Activated CD4-positive, alpha-beta memory T cell treated with anti-CD3 and anti-CD28 coated beads for 36 hours (primary cell): ENCODE results near the gene CDH23. TPM values are rescaled to one million over a fixed set of nuclear protein-coding genes. Genes with fewer than 3 reads are reported as not detected.

ENCODE experiments used
- CTCF ChIA-PET: fragments of 350-600 bp; sonication (Branson Sonifier 250); formaldehyde crosslinking; loops from one replicate; lab custom pipeline; 2021; ENCODE audit warnings: antibody characterized with exemption, inconsistent platforms; lab: Charles Lee
- POLR2A ChIA-PET: fragments of 350-600 bp; sonication (Branson Sonifier 250); formaldehyde crosslinking; loops from one replicate; lab custom pipeline; 2021; ENCODE audit warnings: antibody characterized with exemption; lab: Charles Lee
- DNase-seq: peaks from one replicate; pipeline ENCODE4 v3.0.0-alpha.2; 2020
- H3K27ac Mint-ChIP-seq: one replicate; pipeline ENCODE4 v1.8.0; 2021; ENCODE audit warnings: mixed read lengths
- H3K27me3 Mint-ChIP-seq: one replicate; pipeline ENCODE4 v1.8.0; 2021; ENCODE audit warnings: mixed read lengths
- H3K36me3 Mint-ChIP-seq: one replicate; pipeline ENCODE4 v1.8.0; 2021; ENCODE audit warnings: mixed read lengths
- H3K4me1 Mint-ChIP-seq: one replicate; pipeline ENCODE4 v1.8.0; 2021; ENCODE audit warnings: low read depth, mixed read lengths
- H3K4me3 Mint-ChIP-seq: one replicate; pipeline ENCODE4 v1.8.0; 2021; ENCODE audit warnings: mild to moderate bottlenecking, mixed read lengths
- H3K9me3 Mint-ChIP-seq: one replicate; pipeline ENCODE4 v1.8.0; 2021; ENCODE audit warnings: mixed read lengths
- intact Hi-C: fragments of 100-400 bp; cut with micrococcal nuclease; formaldehyde crosslinking; loops from one replicate; pipeline ENCODE4 v1.15.1; 2023
- total RNA-seq, 2 experiments: library from RNA; stranded (reverse); gene quantifications; one replicate each; pipeline ENCODE4 v1.2.3, GENCODE V29; 2021

The CDH23 gene
- total RNA-seq, 2 experiments from 2014 or later, result 2.6 TPM

DNA sequence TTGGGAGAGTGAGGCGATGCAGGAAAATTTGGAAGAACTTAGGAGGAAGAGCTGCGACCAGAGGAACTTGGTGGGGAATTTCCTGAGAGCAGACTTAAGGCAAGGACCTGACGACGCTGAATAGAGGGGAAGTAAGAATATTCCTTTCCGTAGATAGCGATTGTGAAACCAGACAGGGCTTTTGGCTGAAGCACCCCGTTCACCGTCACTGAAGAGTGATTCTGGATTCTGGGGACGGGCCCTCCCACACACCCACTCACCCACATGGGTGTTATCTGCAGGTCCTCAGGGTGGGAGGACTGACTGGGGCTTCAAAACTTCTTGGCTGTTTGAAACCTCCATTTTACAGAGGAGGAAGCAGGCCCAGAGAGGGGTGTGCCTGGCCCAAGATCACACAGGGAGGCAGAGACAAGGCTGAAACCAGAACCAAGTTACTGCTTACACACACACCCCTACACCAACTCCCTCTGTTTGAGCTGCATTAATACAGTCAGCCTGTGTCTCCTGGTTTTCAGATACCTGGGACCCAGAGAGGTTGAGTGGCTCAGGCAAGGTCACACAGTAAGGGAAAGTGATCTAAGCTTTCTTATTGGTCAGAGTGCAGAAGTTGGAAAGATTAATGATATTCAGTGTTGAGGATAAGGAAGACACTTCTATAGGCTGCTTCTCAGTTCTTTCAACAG is 37.2 kb upstream of the CDH23 start:
- Mint-ChIP-seq H3K4me1 (peaks cover under 1% of the 10 kb centered on the region), H3K4me3 (no peak overlapping the region), H3K27ac (no peak overlapping the region), H3K9me3 (no peaks in the 10 kb centered on the region), H3K27me3 (no peaks in the 10 kb centered on the region), H3K36me3 (peaks cover 23% of the 10 kb centered on the region)
- DNase-seq, result no peak
- intact Hi-C loops, result no loop called here
- ChIA-PET CTCF (no interaction called here), POLR2A (no interaction called here)

DNA sequence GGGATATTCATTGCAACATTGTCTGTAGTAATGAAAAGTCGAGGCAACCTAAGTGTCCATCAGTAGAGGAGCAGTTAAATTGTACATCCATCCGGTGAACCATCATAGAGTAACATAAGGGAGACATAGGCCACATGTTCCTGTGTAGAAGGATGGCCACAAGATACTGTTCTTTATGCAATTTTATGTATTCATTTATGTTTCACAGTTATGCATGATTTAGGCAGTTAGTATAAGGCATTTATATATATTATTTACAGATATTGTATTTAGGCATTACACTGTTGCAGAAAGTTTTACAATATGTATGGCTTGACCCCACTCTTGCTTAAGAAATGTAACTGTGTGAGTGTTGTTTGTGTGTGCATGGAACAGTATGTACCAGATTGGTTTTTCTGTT is 36.0 kb upstream of the CDH23 start:
- peaks cover 23% of the 10 kb centered on the region for H3K36me3 Mint-ChIP-seq
- ChIA-PET POLR2A (no interaction called here), CTCF (no interaction called here)
- no peaks in the 10 kb centered on the region for H3K9me3 Mint-ChIP-seq
- no peaks in the 10 kb centered on the region for H3K27me3 Mint-ChIP-seq
- intact Hi-C loops, result no loop called here
- H3K27ac Mint-ChIP-seq, result no peak overlapping the region
- no peak overlapping the region for H3K4me3 Mint-ChIP-seq
- peaks cover 3% of the 10 kb centered on the region for H3K4me1 Mint-ChIP-seq
- DNase-seq, result no peak

DNA sequence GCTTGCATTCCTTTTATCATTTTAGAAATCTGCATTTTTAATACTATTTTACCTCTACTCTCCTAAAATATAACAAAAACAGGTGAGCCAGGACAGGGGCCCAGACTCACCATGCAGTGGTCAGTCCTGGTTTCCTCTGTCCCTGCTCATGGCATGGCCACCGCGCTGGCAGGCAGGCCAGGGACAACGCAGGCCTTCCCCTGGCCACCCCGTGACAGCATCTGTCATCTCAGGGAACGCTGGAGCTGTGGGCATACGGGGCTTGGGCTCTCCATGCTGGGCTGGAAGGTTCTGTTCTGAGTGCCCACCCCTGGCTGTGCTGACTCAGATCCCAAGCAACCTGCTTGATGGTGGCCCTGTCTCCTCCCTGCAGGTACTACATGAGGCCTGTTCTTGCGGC is 35.1 kb upstream of the CDH23 start:
- peaks cover 23% of the 10 kb centered on the region for H3K36me3 Mint-ChIP-seq
- DNase-seq, result no peak
- ChIA-PET POLR2A (no interaction called here), CTCF (no interaction called here)
- no peaks in the 10 kb centered on the region for H3K27me3 Mint-ChIP-seq
- no peak overlapping the region for H3K4me3 Mint-ChIP-seq
- H3K4me1 Mint-ChIP-seq, result peaks cover 3% of the 10 kb centered on the region
- intact Hi-C loops, result no loop called here
- no peak overlapping the region for H3K27ac Mint-ChIP-seq
- no peaks in the 10 kb centered on the region for H3K9me3 Mint-ChIP-seq

DNA sequence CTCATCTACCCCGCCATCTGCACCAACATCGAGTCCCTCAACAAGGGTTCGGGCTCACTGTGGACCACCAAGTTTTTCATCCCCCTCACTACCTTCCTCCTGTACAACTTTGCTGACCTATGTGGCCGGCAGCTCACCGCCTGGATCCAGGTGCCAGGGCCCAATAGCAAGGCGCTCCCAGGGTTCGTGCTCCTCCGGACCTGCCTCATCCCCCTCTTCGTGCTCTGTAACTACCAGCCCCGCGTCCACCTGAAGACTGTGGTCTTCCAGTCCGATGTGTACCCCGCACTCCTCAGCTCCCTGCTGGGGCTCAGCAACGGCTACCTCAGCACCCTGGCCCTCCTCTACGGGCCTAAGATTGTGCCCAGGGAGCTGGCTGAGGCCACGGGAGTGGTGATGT is 34.6 kb upstream of the CDH23 start:
- intact Hi-C loops, result no loop called here

DNA sequence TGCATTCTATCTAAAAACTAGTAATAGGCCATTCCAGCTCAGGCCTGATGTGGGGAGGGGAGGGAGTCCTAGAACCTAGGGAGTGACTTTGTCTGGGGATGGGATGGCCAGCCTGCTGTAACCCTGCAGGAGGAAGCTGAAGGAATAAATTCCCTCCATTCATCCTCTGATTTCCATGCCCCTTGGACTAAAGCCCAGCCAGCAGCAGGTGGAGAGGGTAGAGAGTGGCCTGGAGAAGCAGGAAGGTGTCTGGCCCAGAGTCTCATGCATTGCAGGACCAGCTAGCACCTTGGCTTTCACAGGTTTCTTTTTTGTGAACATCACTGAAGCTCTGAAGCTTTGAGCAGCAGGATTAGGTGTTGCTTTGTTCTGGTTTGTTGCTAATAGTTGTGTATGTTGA is 32.8 kb upstream of the CDH23 start:
- H3K36me3 Mint-ChIP-seq, result peaks cover 18% of the 10 kb centered on the region
- no peaks in the 10 kb centered on the region for H3K9me3 Mint-ChIP-seq
- H3K27me3 Mint-ChIP-seq, result no peaks in the 10 kb centered on the region
- peaks cover 3% of the 10 kb centered on the region for H3K4me1 Mint-ChIP-seq
- ChIA-PET CTCF (interaction anchor here (1.2 kb wide), 1 partner anchor 592 kb away, joined by 3 read pairs; no protein-coding TSS in a partner anchor), POLR2A (no interaction called here)
- intact Hi-C loops, result loop anchor here (1.0 kb wide), 1 partner anchor 45 kb away; the partner anchor contains the start of gene SLC29A3
- no peak overlapping the region for H3K4me3 Mint-ChIP-seq
- no peak overlapping the region for H3K27ac Mint-ChIP-seq
- DNase-seq, result no peak

More for the DNA sequence above, 34.6 kb upstream of the CDH23 start:
- Mint-ChIP-seq H3K9me3 (no peaks in the 10 kb centered on the region), H3K27ac (no peak overlapping the region), H3K4me3 (no peak overlapping the region), H3K27me3 (no peaks in the 10 kb centered on the region), H3K4me1 (peaks cover 3% of the 10 kb centered on the region), H3K36me3 (peaks cover 23% of the 10 kb centered on the region)
- DNase-seq, result no peak
- CTCF ChIA-PET, result no interaction called here
- POLR2A ChIA-PET, result no interaction called here

DNA sequence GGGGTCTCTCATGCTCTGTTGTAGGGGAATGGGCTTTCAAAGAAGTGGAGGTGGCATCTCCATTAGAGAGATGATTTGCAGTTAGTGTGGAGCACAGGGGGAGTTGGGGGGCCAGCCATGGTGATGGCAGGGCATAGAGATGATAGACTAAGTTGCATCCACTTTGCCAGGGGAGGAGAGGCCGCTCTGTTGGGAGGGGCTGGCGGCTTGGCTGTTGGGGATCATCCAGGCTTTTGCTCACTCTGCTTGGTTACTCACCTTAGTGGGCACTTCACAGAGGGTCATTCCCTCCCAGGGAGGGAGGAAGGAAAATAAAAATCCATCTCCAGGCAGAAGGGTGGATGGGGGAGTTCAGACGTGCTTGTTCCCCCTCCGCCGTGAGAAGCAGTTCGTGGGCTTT is 31.4 kb upstream of the CDH23 start:
- no peaks in the 10 kb centered on the region for H3K27me3 Mint-ChIP-seq
- DNase-seq, result no peak
- no peak overlapping the region for H3K4me3 Mint-ChIP-seq
- H3K36me3 Mint-ChIP-seq, result peaks cover 11% of the 10 kb centered on the region
- intact Hi-C loops, result no loop called here
- H3K4me1 Mint-ChIP-seq, result peaks cover 3% of the 10 kb centered on the region
- no peaks in the 10 kb centered on the region for H3K9me3 Mint-ChIP-seq
- ChIA-PET POLR2A (no interaction called here), CTCF (interaction anchor here (0.9 to 1.9 kb wide), 3 partner anchors 17 to 19 kb away, joined by 3 to 10 read pairs (median 3); no protein-coding TSS in a partner anchor)
- H3K27ac Mint-ChIP-seq, result no peak overlapping the region

DNA sequence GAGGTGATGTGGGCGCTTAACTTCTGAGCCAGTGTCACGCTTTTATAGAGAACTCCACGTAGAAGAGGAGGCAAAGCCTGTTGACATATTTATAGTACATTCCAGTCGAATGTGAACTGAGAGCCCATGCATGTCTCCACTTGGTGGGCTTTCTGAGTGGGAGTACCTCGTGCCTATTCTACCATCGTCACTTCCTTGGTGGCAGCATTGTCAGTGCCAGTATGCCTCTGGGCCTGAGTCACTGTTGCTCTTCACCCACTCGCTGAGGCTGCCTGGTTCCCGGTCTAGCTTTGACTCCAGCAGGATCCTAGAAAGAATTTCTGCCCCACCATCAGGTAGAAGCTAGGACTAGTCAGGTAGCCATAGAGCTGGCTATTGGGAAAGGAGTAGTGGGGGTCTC is 30.0 kb upstream of the CDH23 start:
- Mint-ChIP-seq H3K4me1 (peaks cover 3% of the 10 kb centered on the region), H3K27me3 (peaks cover 3% of the 10 kb centered on the region), H3K36me3 (peaks cover 11% of the 10 kb centered on the region), H3K4me3 (no peak overlapping the region), H3K27ac (no peak overlapping the region), H3K9me3 (no peaks in the 10 kb centered on the region)
- no peak for DNase-seq
- intact Hi-C loops, result no loop called here
- POLR2A ChIA-PET, result no interaction called here
- CTCF ChIA-PET, result interaction anchor here (0.6 to 1.9 kb wide), 2 partner anchors 18 to 299 kb away, joined by 3 to 10 read pairs; no protein-coding TSS in a partner anchor

DNA sequence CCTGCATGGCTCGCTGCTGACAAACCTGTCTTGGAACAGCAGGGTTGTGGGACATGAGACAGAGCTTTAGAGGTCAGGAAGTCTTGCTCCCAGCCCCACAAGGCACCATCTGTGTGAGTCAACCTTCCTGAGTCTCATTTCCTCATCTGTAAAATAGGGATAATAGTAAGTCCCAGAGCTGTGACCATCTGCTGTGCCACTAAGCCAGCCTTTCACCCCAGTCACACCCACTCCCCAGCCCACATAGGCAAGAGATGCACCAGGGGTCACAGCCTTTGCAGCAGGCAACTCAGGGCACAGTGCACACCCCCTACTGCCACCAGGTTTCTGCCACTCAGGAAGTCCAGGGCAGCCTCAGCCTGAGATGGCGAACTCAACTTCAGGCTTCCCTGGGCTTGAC is 29.4 kb upstream of the CDH23 start:
- H3K9me3 Mint-ChIP-seq, result no peaks in the 10 kb centered on the region
- peaks cover 3% of the 10 kb centered on the region for H3K27me3 Mint-ChIP-seq
- H3K27ac Mint-ChIP-seq, result no peak overlapping the region
- no peak for DNase-seq
- CTCF ChIA-PET, result interaction anchor here (1.9 kb wide), 1 partner anchor 17 kb away, joined by 10 read pairs; no protein-coding TSS in a partner anchor
- intact Hi-C loops, result no loop called here
- POLR2A ChIA-PET, result no interaction called here
- no peak overlapping the region for H3K4me3 Mint-ChIP-seq
- H3K4me1 Mint-ChIP-seq, result peaks cover 3% of the 10 kb centered on the region
- peaks cover 7% of the 10 kb centered on the region for H3K36me3 Mint-ChIP-seq

DNA sequence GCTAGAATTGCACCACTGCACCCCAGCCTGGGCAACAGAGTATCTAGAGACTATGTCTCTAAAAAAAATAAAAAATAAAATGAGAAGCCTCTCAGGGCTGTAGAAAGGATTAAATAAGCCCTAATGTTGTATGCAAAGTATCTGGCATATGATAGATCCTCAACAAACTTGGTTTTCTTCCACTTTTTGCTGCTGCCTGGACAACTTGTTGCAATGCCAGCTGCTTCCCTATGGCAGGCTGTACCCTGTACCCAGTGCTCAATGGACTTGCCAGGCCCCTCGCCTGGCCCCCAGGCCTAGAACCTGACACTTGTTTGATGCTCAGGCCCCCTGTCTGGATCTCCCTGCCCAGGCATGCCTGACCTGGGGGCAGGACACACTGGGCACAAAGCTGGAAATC is 28.5 kb upstream of the CDH23 start:
- H3K27me3 Mint-ChIP-seq, result peaks cover 3% of the 10 kb centered on the region
- CTCF ChIA-PET, result no interaction called here
- H3K4me1 Mint-ChIP-seq, result peaks cover 3% of the 10 kb centered on the region
- no peak overlapping the region for H3K4me3 Mint-ChIP-seq
- intact Hi-C loops, result no loop called here
- H3K9me3 Mint-ChIP-seq, result no peaks in the 10 kb centered on the region
- no peak overlapping the region for H3K27ac Mint-ChIP-seq
- POLR2A ChIA-PET, result no interaction called here
- H3K36me3 Mint-ChIP-seq, result peaks cover 2% of the 10 kb centered on the region
- DNase-seq, result no peak

DNA sequence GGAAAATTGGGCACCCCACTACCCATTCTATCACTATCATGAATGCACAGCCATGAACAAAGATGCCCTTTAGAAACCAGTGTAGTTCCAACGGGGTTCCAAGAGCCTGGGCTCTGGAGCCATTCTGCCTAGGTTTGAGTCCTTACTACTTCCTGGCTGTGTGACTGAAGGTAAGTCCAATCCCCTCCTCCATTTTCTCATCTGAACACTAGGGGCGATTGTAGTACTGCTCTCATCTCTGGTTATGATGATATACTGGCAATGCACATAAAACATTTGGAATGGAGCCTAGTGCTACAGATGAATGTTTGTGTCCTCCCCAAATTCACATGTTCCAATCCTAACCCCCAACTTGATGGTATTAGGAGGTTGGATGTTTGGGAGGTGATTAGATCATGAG is 28.1 kb upstream of the CDH23 start:
- intact Hi-C loops, result no loop called here
- H3K27ac Mint-ChIP-seq, result no peak overlapping the region
- H3K4me3 Mint-ChIP-seq, result no peak overlapping the region
- H3K9me3 Mint-ChIP-seq, result no peaks in the 10 kb centered on the region
- ChIA-PET POLR2A (no interaction called here), CTCF (no interaction called here)
- peaks cover 2% of the 10 kb centered on the region for H3K36me3 Mint-ChIP-seq
- H3K4me1 Mint-ChIP-seq, result peaks cover 3% of the 10 kb centered on the region
- peaks cover 3% of the 10 kb centered on the region for H3K27me3 Mint-ChIP-seq
- DNase-seq, result no peak

DNA sequence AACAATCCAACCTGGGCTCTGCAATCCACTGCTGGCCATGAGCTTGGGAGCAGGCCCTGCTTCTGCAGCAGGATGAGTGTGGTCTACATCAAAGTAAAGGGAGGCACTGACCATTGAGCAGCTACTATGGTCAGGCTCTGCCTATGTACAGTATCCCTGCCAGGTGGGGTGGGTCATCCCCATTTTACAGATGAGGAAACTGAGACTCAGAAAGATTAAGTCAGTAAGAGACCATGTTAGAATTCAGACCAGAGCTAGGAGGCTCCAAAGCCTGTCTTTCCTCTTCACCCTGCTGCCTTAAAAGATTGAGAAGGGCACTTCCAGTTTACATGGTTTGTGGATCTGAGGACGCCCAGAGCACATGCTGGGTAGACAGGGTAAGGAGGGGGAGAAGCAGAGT is 27.1 kb upstream of the CDH23 start:
- ChIA-PET CTCF (no interaction called here), POLR2A (no interaction called here)
- Mint-ChIP-seq H3K27ac (no peak overlapping the region), H3K4me3 (no peak overlapping the region), H3K9me3 (no peaks in the 10 kb centered on the region), H3K36me3 (no peaks in the 10 kb centered on the region), H3K4me1 (peaks cover 2% of the 10 kb centered on the region), H3K27me3 (peaks cover 3% of the 10 kb centered on the region)
- no peak for DNase-seq
- intact Hi-C loops, result no loop called here

DNA sequence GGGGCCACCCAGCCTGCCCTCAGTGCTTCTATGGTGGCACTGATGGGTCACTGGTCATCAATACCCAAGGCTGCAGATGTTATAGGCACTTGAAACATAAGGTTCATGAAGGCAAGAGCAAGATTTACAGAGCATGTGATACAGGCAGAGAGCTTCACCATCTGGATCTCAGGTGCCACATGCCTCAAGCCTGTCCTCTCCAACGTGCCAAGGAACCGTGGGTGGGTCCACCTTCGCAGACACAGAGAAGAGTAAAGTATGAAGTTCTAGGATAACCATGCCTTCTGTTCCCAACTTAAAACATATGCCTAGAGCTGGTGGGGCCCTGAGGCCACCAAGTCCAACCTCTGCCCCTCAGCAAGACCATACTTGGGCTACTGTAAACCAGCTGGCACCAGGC is 26.7 kb upstream of the CDH23 start:
- no peak for DNase-seq
- Mint-ChIP-seq H3K27ac (no peak overlapping the region), H3K4me3 (no peak overlapping the region), H3K9me3 (no peaks in the 10 kb centered on the region), H3K4me1 (no peaks in the 10 kb centered on the region), H3K36me3 (no peaks in the 10 kb centered on the region), H3K27me3 (peaks cover 3% of the 10 kb centered on the region)
- intact Hi-C loops, result no loop called here
- ChIA-PET CTCF (interaction anchor here (0.9 kb wide), 1 partner anchor 338 kb away, joined by 3 read pairs; no protein-coding TSS in a partner anchor), POLR2A (no interaction called here)

DNA sequence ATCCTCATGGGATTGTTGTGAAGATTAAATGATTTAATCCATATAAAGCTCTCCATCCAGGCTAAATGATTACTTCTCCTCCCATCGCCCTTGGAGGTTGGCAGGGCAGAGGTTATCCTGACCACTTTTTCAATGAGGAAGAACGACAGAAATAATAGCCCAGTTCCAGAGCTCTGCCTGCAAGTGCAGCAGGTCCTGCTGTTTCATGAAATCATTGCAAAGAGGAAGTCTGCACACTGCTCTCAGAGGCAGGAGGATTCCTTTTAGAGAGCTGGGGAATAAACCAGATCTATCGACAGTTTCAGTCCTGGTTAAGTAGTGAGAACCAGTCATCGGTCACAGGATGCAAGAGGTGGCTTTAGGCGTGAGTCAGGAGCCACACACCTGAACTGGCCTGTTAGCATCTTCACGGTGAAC is 25.0 kb upstream of the CDH23 start:
- Mint-ChIP-seq H3K27ac (no peak overlapping the region), H3K4me3 (no peak overlapping the region), H3K36me3 (no peaks in the 10 kb centered on the region), H3K27me3 (peaks cover 3% of the 10 kb centered on the region), H3K9me3 (no peaks in the 10 kb centered on the region), H3K4me1 (peaks cover 2% of the 10 kb centered on the region)
- ChIA-PET POLR2A (no interaction called here), CTCF (interaction anchor here (1.4 to 1.6 kb wide), 3 partner anchors 12 to 525 kb away, joined by 3 to 6 read pairs (median 5); no protein-coding TSS in a partner anchor)
- no peak for DNase-seq
- intact Hi-C loops, result no loop called here
